K562 (cell line): Measurements from ENCODE around the gene EIF2AK3. TPM values are rescaled to one million over a fixed set of nuclear protein-coding genes. Genes with fewer than 3 reads are reported as not detected.

Experiments
- ATAC-seq: fragments of 200-7000 bp; cut with Tn5 transposase; 3 replicates; pipeline ENCODE4 v1.9.1; 2020; ENCODE audit warnings: moderate library complexity
- BruUV-seq: library from RNA; stranded (reverse); fragments of 400-500 nt; replicated peaks from 2 replicates; lab custom pipeline; 2021; lab: Mats Ljungman, UMichigan
- CTCF ChIA-PET: fragments of 300-600 bp; formaldehyde crosslinking; extraction: SDS; loops from one replicate; lab custom pipeline; 2021; ENCODE audit warnings: low intra/inter-chr PET ratio; lab: Yijun Ruan, JAX
- POLR2A ChIA-PET: fragments of 300-600, 350-650 bp; sonication (Branson Sonifier 250); formaldehyde crosslinking; extraction: SDS; loops from one replicate; lab custom pipeline; 2021; ENCODE audit warnings: antibody characterized with exemption, inconsistent platforms; lab: Yijun Ruan, JAX
- DNase-seq, 4 experiments: peaks; one replicate each; pipeline versions ENCODE4 v3.0.0 to v3.0.0-alpha.2; 2011 to 2018; ENCODE audit warnings: low spot score in 3 of 4, mixed read lengths in 3 of 4; ENCODE audit errors: extremely low read depth in 1 of 4
- FAIRE-seq: peaks from 2 replicates; lab custom pipeline; 2011; peaks lifted over from hg19 to GRCh38; lab: Jason Lieb, UNC
- H2AFZ ChIP-seq: 2 replicates; pipeline ENCODE4 v1.6.0; 2011; ENCODE audit warnings: low read depth, low read length, control low read depth, inconsistent platforms
- H3K27ac ChIP-seq: fragments of 200-600 bp; 3 replicates; pipeline ENCODE4 v1.8.0; 2011; ENCODE audit warnings: low read depth, mild to moderate bottlenecking, control low read depth, inconsistent platforms, low read length, moderate library complexity, mixed read lengths; ENCODE audit errors: extremely low read depth
- H3K27me3 ChIP-seq, 2 experiments: fragments of 300-600 bp in 1 of 2; 2 replicates in 1 of 2; 3 replicates in 1 of 2; pipeline versions ENCODE4 v1.6.0 to v1.8.0; 2011; ENCODE audit warnings: inconsistent platforms in 2 of 2, low read length in 2 of 2, mild to moderate bottlenecking in 1 of 2, mixed read lengths in 1 of 2, moderate library complexity in 1 of 2; ENCODE audit not compliant: control insufficient read depth in 2 of 2, insufficient read depth in 2 of 2
- H3K36me3 ChIP-seq: fragments of 300-600 bp; 3 replicates; pipeline ENCODE4 v1.8.0; 2011; ENCODE audit warnings: mild to moderate bottlenecking, low read length, inconsistent platforms; ENCODE audit not compliant: control insufficient read depth, insufficient read depth
- H3K4me1 ChIP-seq, 2 experiments: fragments of 200-600 bp in 1 of 2; replicated peaks in 1 of 2; 2 replicates in 1 of 2; 3 replicates in 1 of 2; pipeline versions ENCODE4 v1.5.1 to v1.8.0; 2011; ENCODE audit warnings: inconsistent platforms in 2 of 2, low read length in 2 of 2, mild to moderate bottlenecking in 1 of 2, mixed read lengths in 1 of 2, moderate library complexity in 1 of 2; ENCODE audit not compliant: control insufficient read depth in 2 of 2, insufficient read depth in 2 of 2
- H3K4me2 ChIP-seq: 2 replicates; pipeline ENCODE4 v1.6.1; 2011; ENCODE audit warnings: low read length, control low read depth, inconsistent platforms, mixed read lengths; ENCODE audit not compliant: insufficient read depth
- H3K4me3 ChIP-seq: fragments of 200-600 bp; sonication (generic), shearing (Covaris generic); 2 replicates; pipeline ENCODE4 v1.5.1; 2016; ENCODE audit warnings: control low read depth, inconsistent platforms
- H3K79me2 ChIP-seq: fragments of 200-600 bp; 3 replicates; pipeline ENCODE4 v1.8.0; 2011; ENCODE audit warnings: low read length, inconsistent platforms; ENCODE audit not compliant: control insufficient read depth, insufficient read depth
- H3K9ac ChIP-seq, 2 experiments: 2 replicates each; pipeline versions ENCODE4 v1.6.0 to v1.6.1; 2011; ENCODE audit warnings: low read depth in 2 of 2, low read length in 2 of 2, control low read depth in 1 of 2, inconsistent platforms in 1 of 2, mild to moderate bottlenecking in 1 of 2, mixed read lengths in 1 of 2; ENCODE audit not compliant: insufficient read depth in 1 of 2
- H3K9me1 ChIP-seq: one replicate; pipeline ENCODE4 v1.6.0; 2011; ENCODE audit warnings: inconsistent platforms, mild to moderate bottlenecking, low read length, moderate library complexity; ENCODE audit not compliant: control insufficient read depth, insufficient read depth
- H3K9me3 ChIP-seq: replicated peaks from 2 replicates; pipeline ENCODE4 v1.5.1; 2011; ENCODE audit warnings: low read depth, low read length, inconsistent platforms; ENCODE audit not compliant: control insufficient read depth, insufficient read depth
- H4K20me1 ChIP-seq: replicated peaks from 2 replicates; pipeline ENCODE4 v1.6.1; 2011; ENCODE audit warnings: low read length, inconsistent platforms, mixed read lengths; ENCODE audit not compliant: control insufficient read depth, insufficient read depth
- BCOR ChIP-seq: fragments of 450-650 bp; IDR thresholded peaks from 2 replicates; pipeline ENCODE4 v1.6.1; 2016
- BRD9 ChIP-seq: fragments of 450-650 bp; IDR thresholded peaks from 2 replicates; pipeline ENCODE4 v1.6.1; 2018; ENCODE audit warnings: low read depth; ENCODE audit not compliant: partially characterized antibody
- BRF1 ChIP-seq: IDR thresholded peaks from 3 replicates; pipeline ENCODE4 v1.6.1; 2011; ENCODE audit warnings: borderline replicate concordance, mild to moderate bottlenecking; ENCODE audit not compliant: insufficient read length; ENCODE audit errors: extremely low read depth
- ELF4 ChIP-seq: fragments of 450-650 bp; formaldehyde crosslinking; IDR thresholded peaks from 2 replicates; pipeline ENCODE4 v1.4.0; 2022; ENCODE audit warnings: missing genetic modification characterization
- MAFF ChIP-seq: IDR thresholded peaks from 2 replicates; pipeline ENCODE4 v1.6.1; 2012; ENCODE audit warnings: low read length, improper control_type of control experiment
- POLR2B ChIP-seq: fragments of 450-650 bp; IDR thresholded peaks from 2 replicates; pipeline ENCODE4 v1.6.1; 2018; ENCODE audit warnings: low read depth; ENCODE audit not compliant: partially characterized antibody
- RBFOX2 ChIP-seq: fragments of 200-400 bp; formaldehyde crosslinking; IDR thresholded peaks from 2 replicates; pipeline ENCODE4 v1.6.1; 2017; ENCODE audit warnings: low read depth, mild to moderate bottlenecking, low read length, moderate library complexity
- TBP ChIP-seq: optimal IDR thresholded peaks from 2 replicates; pipeline ENCODE3; 2011; ENCODE audit warnings: low read depth, low read length, improper control_type of control experiment
- TRIM24 ChIP-seq, 2 experiments: fragments of 450-650 bp; IDR thresholded peaks; 2 replicates each; pipeline ENCODE4 v1.6.1; 2016
- WGBS: fragments of 100-300 bp; shearing (Covaris generic); methylation state at CpG from one replicate; pipeline ENCODE4 v1.1.6; 2016; ENCODE audit warnings: low coverage, mixed read lengths; ENCODE audit not compliant: insufficient coverage; ENCODE audit errors: missing lambda C conversion rate; 5-methylcytosine and 5-hydroxymethylcytosine counted together
- in situ Hi-C: fragments of 300-500 bp; cut with MboI; formaldehyde crosslinking; loops from 4 replicates; pipeline ENCODE4 v1.15.0; 2018; ENCODE audit warnings: inconsistent platforms, mixed read lengths
- intact Hi-C: fragments of 100-400 bp; cut with micrococcal nuclease; formaldehyde crosslinking; loops from 2 replicates; pipeline ENCODE4 v1.14.2; 2022
- polyA plus RNA-seq, 8 experiments: library from polyadenylated mRNA; depleted of rRNA in 4 of 8; stranded (reverse) in 5 of 8; unstranded in 3 of 8; fragments of >200 nt; fragmentation: Nextera tagmentation in 2 of 8; fragmentation: Illumina TruSeq in 1 of 8; extraction: Ambion mirVana in 2 of 8; extraction: Trizol in 1 of 8; gene quantifications; 2 replicates each; pipeline versions ENCODE4 v1.2.1 to v1.2.3, GENCODE V29; 2011 to 2014; ENCODE audit warnings: inconsistent platforms in 1 of 8, missing spikeins in 1 of 8
- total RNA-seq, 7 experiments: library from RNA; depleted of rRNA in 6 of 7; stranded (reverse); fragments of >200 nt in 6 of 7; fragmentation: Illumina TruSeq in 2 of 7; extraction: Trizol in 2 of 7; gene quantifications; 2 replicates each; pipeline versions ENCODE4 v1.2.1 to v1.2.3, GENCODE V29; 2011 to 2021; ENCODE audit warnings: low replicate concordance in 1 of 7
- TF ChIP-seq, protein P1 (sequence below): sonication (generic); IDR thresholded peaks from 2 replicates; pipeline ENCODE4 v1.6.1; 2016

Gene EIF2AK3
- total and polyA plus RNA-seq, 9 of the 15 experiments (the other 6 are each of a cell fraction or from before 2014, with no cell fraction given) = 1.7 to 11.6 (median 7.4) TPM

DNA sequence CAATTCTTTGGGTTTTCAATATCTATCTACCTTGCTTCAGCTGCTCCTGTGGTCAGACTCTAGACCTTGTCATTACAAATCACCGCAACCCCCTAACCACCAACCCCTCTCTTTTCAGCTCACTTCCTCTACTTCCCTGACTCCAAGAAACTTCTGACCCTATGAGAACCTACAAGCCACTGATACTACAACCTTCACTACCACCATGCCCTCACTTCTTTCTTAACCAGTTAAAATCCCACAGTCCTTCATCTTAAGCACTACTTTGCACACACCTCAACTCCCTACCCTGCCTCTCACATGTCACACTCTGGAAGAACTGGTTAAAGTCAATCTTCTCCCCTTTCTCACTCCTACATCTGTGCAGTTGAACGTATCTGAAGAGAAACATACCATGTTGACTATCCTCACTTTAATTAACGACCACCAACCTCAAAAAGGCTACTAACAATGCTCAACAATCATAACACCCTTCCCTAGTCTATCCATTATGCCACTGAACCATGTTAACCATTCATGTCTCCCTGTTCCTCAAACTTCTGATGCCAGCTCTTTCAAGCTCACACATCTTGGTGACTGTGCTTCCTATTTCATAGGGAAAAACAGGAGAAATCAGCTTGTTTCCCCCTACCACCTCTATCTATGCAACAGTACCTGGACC, 12.6 kb downstream of the EIF2AK3 start:
- peaks cover 3 to 10% of the 10 kb centered on the region in 2 experiments; a peak in 2 of 5 replicates for H3K4me1 ChIP-seq
- peaks cover 12% of the 10 kb centered on the region; the same call in 1 of the 2 replicates for H4K20me1 ChIP-seq
- H3K4me3 ChIP-seq = no peak overlapping the region

DNA sequence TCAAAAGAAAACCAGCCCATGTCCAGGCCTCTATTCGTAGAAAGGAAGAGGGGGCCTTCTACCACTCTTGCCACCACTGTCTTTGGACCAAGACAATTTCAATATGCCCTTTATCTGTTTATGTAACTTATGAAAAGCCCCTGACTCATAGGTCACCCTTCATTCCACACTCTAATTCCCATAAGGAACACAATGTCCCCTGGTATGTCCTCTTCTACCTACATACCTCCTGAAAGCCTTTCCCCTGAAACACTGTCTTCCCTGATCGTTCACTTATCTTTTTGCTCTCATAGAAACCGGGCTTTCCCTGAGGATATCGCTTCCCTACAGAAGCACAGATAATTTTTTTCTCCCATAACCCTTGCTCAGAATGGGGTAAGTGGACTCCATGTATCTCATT, 13.3 kb downstream of the EIF2AK3 start:
- no peak overlapping the region for H3K4me3 ChIP-seq
- no peak overlapping the region for H3K9ac ChIP-seq
- no peaks in the 10 kb centered on the region for H3K27me3 ChIP-seq
- intact Hi-C loops = no loop called here
- H3K9me3 ChIP-seq = no peaks in the 10 kb centered on the region
- in situ Hi-C loops = no loop called here
- H3K4me1 ChIP-seq = peaks cover 3 to 10% of the 10 kb centered on the region in 2 experiments; a peak in 2 of 5 replicates
- ChIA-PET CTCF (no interaction called here), POLR2A (no interaction called here)
- H2AFZ ChIP-seq = no peak overlapping the region
- FAIRE-seq (no peak), DNase-seq (no peak), ATAC-seq (no peak)
- H3K9me1 ChIP-seq = no peaks in the 10 kb centered on the region
- H4K20me1 ChIP-seq = peaks cover 12% of the 10 kb centered on the region; the same call in 1 of the 2 replicates
- H3K4me2 ChIP-seq = no peak overlapping the region
- H3K27ac ChIP-seq = no peak overlapping the region
- 72% methylated on average over 4 of the region's 4 CpGs for WGBS
- peaks cover 6% of the 10 kb centered on the region; the same call in 2 of the 3 replicates for H3K36me3 ChIP-seq
- no TSS peak for BruUV-seq
- H3K79me2 ChIP-seq = peaks cover 24% of the 10 kb centered on the region
- TF ChIP-seq TRIM24 (IDR thresholded peaks at IDR 0.05) = no peak
- TF ChIP-seq BCOR = no peak
- no peak for TF ChIP-seq RBFOX2
- TF ChIP-seq BRF1 = no peak
- no peak for TF ChIP-seq BRD9
- no peak for TF ChIP-seq POLR2B
- TF ChIP-seq TBP = no peak

More for the DNA sequence above, 12.6 kb downstream of the EIF2AK3 start:
- H3K4me2 ChIP-seq = no peak overlapping the region
- no peak overlapping the region for H3K27ac ChIP-seq
- ChIA-PET POLR2A (no interaction called here), CTCF (no interaction called here)
- in situ Hi-C loops = no loop called here
- WGBS = 65% methylated on average over 3 of the region's 3 CpGs
- DNase-seq (no peak), ATAC-seq (no peak), FAIRE-seq (no peak)
- no TSS peak for BruUV-seq
- intact Hi-C loops = no loop called here
- H2AFZ ChIP-seq = no peak overlapping the region
- peaks cover 6% of the 10 kb centered on the region; the same call in 2 of the 3 replicates for H3K36me3 ChIP-seq
- H3K9ac ChIP-seq = no peak overlapping the region
- H3K79me2 ChIP-seq = peaks cover 24% of the 10 kb centered on the region
- no peak for TF ChIP-seq MAFF
- TF ChIP-seq ELF4 (CRISPR knock-in tag) = 0 out of 2 replicates have a peak, but pooled peaks have one; percentile 7
- TF ChIP-seq, protein P1, sequence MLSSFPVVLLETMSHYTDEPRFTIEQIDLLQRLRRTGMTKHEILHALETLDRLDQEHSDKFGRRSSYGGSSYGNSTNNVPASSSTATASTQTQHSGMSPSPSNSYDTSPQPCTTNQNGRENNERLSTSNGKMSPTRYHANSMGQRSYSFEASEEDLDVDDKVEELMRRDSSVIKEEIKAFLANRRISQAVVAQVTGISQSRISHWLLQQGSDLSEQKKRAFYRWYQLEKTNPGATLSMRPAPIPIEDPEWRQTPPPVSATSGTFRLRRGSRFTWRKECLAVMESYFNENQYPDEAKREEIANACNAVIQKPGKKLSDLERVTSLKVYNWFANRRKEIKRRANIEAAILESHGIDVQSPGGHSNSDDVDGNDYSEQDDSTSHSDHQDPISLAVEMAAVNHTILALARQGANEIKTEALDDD = 0 out of 2 replicates have a peak, but pooled peaks have one; percentile 11
- H3K27me3 ChIP-seq = no peaks in the 10 kb centered on the region
- no peaks in the 10 kb centered on the region for H3K9me3 ChIP-seq
- H3K9me1 ChIP-seq = no peaks in the 10 kb centered on the region
